GM19099 (cell line): ENCODE measurements around the gene PLEKHA1.

ENCODE experiments used
- POLR2A ChIP-seq: IDR thresholded peaks from 3 replicates; pipeline ENCODE4 v1.6.1; 2011; ENCODE audit warnings: low read depth; ENCODE audit not compliant: insufficient read length; ENCODE audit errors: extremely low read depth

The PLEKHA1 gene

GRCh38 chr10:122362031-122362592, 12.4 kb upstream of the PLEKHA1 start:
- TF ChIP-seq POLR2A, result no peak

- TF ChIP-seq POLR2A, result no peak
Observed at GRCh38 chr10:122362621-122363020, 11.9 kb upstream of the PLEKHA1 start.

- no peak for TF ChIP-seq POLR2A
Observed at GRCh38 chr10:122363311-122363710, 11.2 kb upstream of the PLEKHA1 start.

GRCh38 chr10:122363722-122364463, 10.6 kb upstream of the PLEKHA1 start:
- TF ChIP-seq POLR2A, result no peak

GRCh38 chr10:122368502-122369254, 5.8 kb upstream of the PLEKHA1 start:
- TF ChIP-seq POLR2A, result no peak

GRCh38 chr10:122373108-122373507, 1.4 kb upstream of the PLEKHA1 start:
- no peak for TF ChIP-seq POLR2A

GRCh38 chr10:122373721-122374120, 787 bp upstream of the PLEKHA1 start:
- TF ChIP-seq POLR2A, result no peak

- no peak for TF ChIP-seq POLR2A
Observed at GRCh38 chr10:122374859-122375678, 561 bp downstream of the PLEKHA1 start.

GRCh38 chr10:122375679-122376160, 1.2 kb downstream of the PLEKHA1 start:
- no peak for TF ChIP-seq POLR2A

GRCh38 chr10:122376364-122376961, 2.0 kb downstream of the PLEKHA1 start:
- no peak for TF ChIP-seq POLR2A

- no peak for TF ChIP-seq POLR2A
Observed at GRCh38 chr10:122379041-122379440, 4.5 kb downstream of the PLEKHA1 start.

GRCh38 chr10:122379537-122379936, 5.0 kb downstream of the PLEKHA1 start:
- no peak for TF ChIP-seq POLR2A

- no peak for TF ChIP-seq POLR2A
Observed at GRCh38 chr10:122380703-122381102, 6.2 kb downstream of the PLEKHA1 start.

GRCh38 chr10:122381680-122382079, 7.2 kb downstream of the PLEKHA1 start:
- TF ChIP-seq POLR2A, result no peak
